CD4-positive, alpha-beta T cell treated with Interferon alpha-2 for 1 hour (primary cell): ENCODE measurements around the gene BACH2.
A peak's percentile ranks its signal among the peaks of the same experiment; 100 is the strongest.

Source experiments
- DNase-seq, 2 donors: peaks; one replicate each; pipeline ENCODE4 v3.0.0-alpha.2; 2020 to 2022

BACH2 gene

GRCh38 chr6:90237350-90237990, 59.2 kb downstream of the BACH2 start:
- no peak for DNase-seq

- peak; percentile 86 to 87 for DNase-seq
These were observed 62.6 kb downstream of the BACH2 start for GRCh38 chr6:90233994-90234393.

- DNase-seq = no peak
These were observed 63.4 kb downstream of the BACH2 start for GRCh38 chr6:90233213-90233612.

GRCh38 chr6:90231798-90232197, 64.8 kb downstream of the BACH2 start:
- DNase-seq = no peak

- no peak for DNase-seq
These were observed 65.3 kb downstream of the BACH2 start for GRCh38 chr6:90231308-90231707.

- DNase-seq = no peak
These were observed 66.0 kb downstream of the BACH2 start for GRCh38 chr6:90230548-90231215.

GRCh38 chr6:90229331-90230010, 67.2 kb downstream of the BACH2 start:
- no peak for DNase-seq

GRCh38 chr6:90227673-90228072, 69.0 kb downstream of the BACH2 start:
- DNase-seq = no peak

GRCh38 chr6:90227213-90227612, 69.4 kb downstream of the BACH2 start:
- DNase-seq = no peak

GRCh38 chr6:90226257-90226656, 70.4 kb downstream of the BACH2 start:
- no peak for DNase-seq

GRCh38 chr6:90224196-90224595, 72.4 kb downstream of the BACH2 start:
- no peak for DNase-seq

- DNase-seq = no peak
These were observed 73.9 kb downstream of the BACH2 start for GRCh38 chr6:90222724-90223198.

GRCh38 chr6:90222008-90222407, 74.6 kb downstream of the BACH2 start:
- no peak for DNase-seq

- DNase-seq = no peak
These were observed 75.2 kb downstream of the BACH2 start for GRCh38 chr6:90221403-90221802.

- DNase-seq = no peak
These were observed 76.4 kb downstream of the BACH2 start for GRCh38 chr6:90220273-90220672.

GRCh38 chr6:90219209-90219985, 77.2 kb downstream of the BACH2 start:
- DNase-seq = peak in 1 of 2 donors; percentile 21

- DNase-seq = peak in 1 of 2 donors; percentile 59
These were observed 77.8 kb downstream of the BACH2 start for GRCh38 chr6:90218959-90219208.

- DNase-seq = no peak
These were observed 79.0 kb downstream of the BACH2 start for GRCh38 chr6:90217506-90218127.

- peak; percentile 60 to 76 for DNase-seq
These were observed 80.3 kb downstream of the BACH2 start for GRCh38 chr6:90216072-90216977.

GRCh38 chr6:90214966-90215365, 81.7 kb downstream of the BACH2 start:
- DNase-seq = no peak

GRCh38 chr6:90214461-90214860, 82.2 kb downstream of the BACH2 start:
- DNase-seq = no peak

GRCh38 chr6:90212274-90212673, 84.4 kb downstream of the BACH2 start:
- DNase-seq = peak; percentile 26 to 41
